Activated naive CD8-positive, alpha-beta T cell treated with anti-CD3 and anti-CD28 coated beads, Interleukin-2, amount 50 U/mL, for 24 hours (primary cell): ENCODE measurements around the gene FBN2.
"Not testable (repeated sequence)": the region's sequence is repeated elsewhere in the genome, so short reads cannot be mapped to it uniquely, and the experiment has no call there.

Source experiments
- ATAC-seq: fragments of 150-1000 bp; cut with Tn5 transposase; one replicate; pipeline ENCODE4 v1.10.0; 2021
- DNase-seq: peaks from one replicate; pipeline ENCODE4 v3.0.0; 2021
- H3K27ac Mint-ChIP-seq: one replicate; pipeline ENCODE4 v1.8.0; 2021; ENCODE audit warnings: mild to moderate bottlenecking, mixed read lengths
- H3K27me3 Mint-ChIP-seq: one replicate; pipeline ENCODE4 v1.8.0; 2021; ENCODE audit warnings: mixed read lengths
- H3K36me3 Mint-ChIP-seq: one replicate; pipeline ENCODE4 v1.8.0; 2021; ENCODE audit warnings: low read depth, mixed read lengths
- H3K4me1 Mint-ChIP-seq: one replicate; pipeline ENCODE4 v1.8.0; 2021; ENCODE audit warnings: mixed read lengths
- H3K4me3 Mint-ChIP-seq: one replicate; pipeline ENCODE4 v1.8.0; 2021; ENCODE audit warnings: mild to moderate bottlenecking, moderate library complexity, mixed read lengths
- H3K9me3 Mint-ChIP-seq: one replicate; pipeline ENCODE4 v1.8.0; 2021; ENCODE audit warnings: mixed read lengths

FBN2 gene

GRCh38 chr5:128516978-128517377, 21.1 kb downstream of the FBN2 start:
- Mint-ChIP-seq H3K27ac (no peak overlapping the region), H3K4me3 (no peak overlapping the region), H3K9me3 (no peaks in the 10 kb centered on the region), H3K27me3 (no peaks in the 10 kb centered on the region), H3K36me3 (no peaks in the 10 kb centered on the region), H3K4me1 (no peaks in the 10 kb centered on the region)
- DNase-seq (no peak), ATAC-seq (no peak)

DNA sequence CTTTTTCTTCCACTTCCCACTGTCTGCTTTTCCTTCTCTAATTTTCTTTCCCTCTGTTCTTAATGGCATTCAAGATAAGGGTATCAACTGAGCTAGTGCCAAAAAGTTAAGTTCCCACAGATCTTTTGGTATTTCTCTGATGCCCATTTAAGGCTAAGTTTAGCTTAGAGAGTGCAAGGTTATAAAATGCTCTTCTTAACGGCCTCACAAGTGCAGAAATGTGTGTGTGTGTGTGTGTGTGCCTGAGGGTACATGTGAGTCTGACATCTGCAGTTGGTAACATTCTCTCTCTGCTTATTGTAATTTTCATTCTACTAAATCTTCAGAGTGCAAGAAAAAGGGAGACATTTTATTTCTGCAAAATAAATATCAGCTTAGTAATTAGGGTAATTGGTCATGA, 24.2 kb downstream of the FBN2 start:
- no peaks in the 10 kb centered on the region for H3K27me3 Mint-ChIP-seq
- no peak overlapping the region for H3K4me3 Mint-ChIP-seq
- no peaks in the 10 kb centered on the region for H3K36me3 Mint-ChIP-seq
- H3K9me3 Mint-ChIP-seq: no peaks in the 10 kb centered on the region
- no peak for ATAC-seq
- no peak for DNase-seq
- no peaks in the 10 kb centered on the region for H3K4me1 Mint-ChIP-seq
- H3K27ac Mint-ChIP-seq: no peak overlapping the region

DNA sequence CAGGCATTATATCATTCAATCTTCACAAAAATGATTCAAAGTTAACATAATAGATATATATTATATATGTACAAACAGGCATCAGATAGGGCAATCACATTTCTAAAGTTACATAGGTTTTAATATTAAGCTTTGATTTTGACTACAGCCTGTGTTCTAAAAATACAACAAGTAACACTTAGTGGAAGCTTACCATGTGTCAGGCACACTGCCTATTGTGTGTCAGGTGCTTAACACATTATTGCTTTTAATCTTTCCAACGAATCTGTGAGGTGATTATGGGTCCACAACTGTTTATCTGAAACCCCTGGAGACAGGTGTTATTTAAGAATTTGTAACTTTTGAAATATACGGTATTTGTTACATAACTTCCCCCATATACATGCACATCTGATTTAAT, 25.2 kb downstream of the FBN2 start:
- Mint-ChIP-seq H3K4me1 (no peaks in the 10 kb centered on the region), H3K36me3 (no peaks in the 10 kb centered on the region), H3K4me3 (no peak overlapping the region), H3K27ac (no peak overlapping the region), H3K27me3 (no peaks in the 10 kb centered on the region), H3K9me3 (peaks cover 5% of the 10 kb centered on the region)
- DNase-seq: no peak
- no peak for ATAC-seq

GRCh38 chr5:128506643-128507042, 31.4 kb downstream of the FBN2 start:
- H3K4me3 Mint-ChIP-seq: no peak overlapping the region
- DNase-seq (no peak), ATAC-seq (no peak)
- H3K4me1 Mint-ChIP-seq: no peaks in the 10 kb centered on the region
- peaks cover 23% of the 10 kb centered on the region for H3K9me3 Mint-ChIP-seq
- H3K36me3 Mint-ChIP-seq: no peaks in the 10 kb centered on the region
- H3K27ac Mint-ChIP-seq: no peak overlapping the region
- H3K27me3 Mint-ChIP-seq: no peaks in the 10 kb centered on the region

- not testable (repeated sequence) for H3K36me3 Mint-ChIP-seq, H3K4me1 Mint-ChIP-seq, H3K4me3 Mint-ChIP-seq, H3K27me3 Mint-ChIP-seq, H3K27ac Mint-ChIP-seq, DNase-seq, ATAC-seq
- H3K9me3 Mint-ChIP-seq: peaks cover 27% of the 10 kb centered on the region
Observed at GRCh38 chr5:128503727-128504126, 34.3 kb downstream of the FBN2 start.

DNA sequence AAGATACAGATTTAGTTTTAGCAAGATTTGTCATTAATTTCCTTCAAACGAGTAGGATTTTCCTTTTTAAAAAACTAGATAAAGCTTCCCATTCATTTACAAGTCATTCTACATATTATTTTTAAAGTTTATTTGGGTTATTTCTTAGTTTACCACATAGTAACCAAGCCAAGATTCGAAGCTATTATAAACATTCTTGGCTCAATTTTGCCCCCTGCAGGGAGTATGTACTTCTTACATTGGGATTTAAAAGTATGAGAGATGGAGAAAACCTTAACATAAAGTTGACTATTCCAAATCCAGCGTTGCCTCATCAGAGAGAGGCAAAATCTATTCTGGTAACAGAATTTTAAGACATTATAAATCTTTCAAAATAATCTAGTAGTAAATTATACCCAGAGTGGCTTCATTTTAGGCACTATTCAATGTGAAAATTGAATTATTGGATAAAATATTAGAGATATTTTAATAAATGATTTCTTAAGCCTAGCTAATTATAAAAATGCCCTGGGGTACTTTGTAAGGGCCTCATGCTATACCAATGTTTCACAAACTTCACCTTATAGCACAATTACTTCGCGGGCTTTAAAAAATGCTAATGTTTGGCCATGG, 39.1 kb downstream of the FBN2 start:
- no peak overlapping the region for H3K4me3 Mint-ChIP-seq

DNA sequence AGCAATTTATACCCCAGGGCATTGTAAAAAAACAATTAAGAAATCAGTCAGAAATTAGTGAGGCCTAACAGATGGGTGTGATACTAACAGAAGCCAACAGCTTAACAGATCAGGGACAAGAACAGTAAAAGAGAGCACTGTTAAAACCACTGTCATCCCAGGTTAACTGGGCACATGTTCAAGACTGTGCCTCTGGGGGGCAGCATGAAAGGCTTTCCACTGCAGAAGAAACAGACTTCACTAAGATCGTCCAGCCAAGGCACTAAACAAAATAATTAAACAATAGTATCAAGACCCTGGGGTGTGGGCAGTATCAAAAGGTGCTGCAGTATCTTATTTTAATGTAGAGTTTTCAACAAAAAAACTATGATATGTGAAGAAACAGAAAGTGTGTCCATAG, 43.5 kb downstream of the FBN2 start:
- ATAC-seq: no peak
- no peak overlapping the region for H3K27ac Mint-ChIP-seq

More for the DNA sequence above, 39.1 kb downstream of the FBN2 start:
- H3K9me3 Mint-ChIP-seq: peaks cover 13% of the 10 kb centered on the region
- no peak overlapping the region for H3K27ac Mint-ChIP-seq
- ATAC-seq (no peak), DNase-seq (no peak)
- no peaks in the 10 kb centered on the region for H3K4me1 Mint-ChIP-seq
- no peaks in the 10 kb centered on the region for H3K27me3 Mint-ChIP-seq
- H3K36me3 Mint-ChIP-seq: no peaks in the 10 kb centered on the region

GRCh38 chr5:128493657-128494329, 44.3 kb downstream of the FBN2 start:
- DNase-seq (no peak), ATAC-seq (no peak)
- H3K4me3 Mint-ChIP-seq: no peak overlapping the region
- H3K27ac Mint-ChIP-seq: no peak overlapping the region
- no peaks in the 10 kb centered on the region for H3K36me3 Mint-ChIP-seq
- H3K4me1 Mint-ChIP-seq: no peaks in the 10 kb centered on the region
- no peaks in the 10 kb centered on the region for H3K27me3 Mint-ChIP-seq
- no peaks in the 10 kb centered on the region for H3K9me3 Mint-ChIP-seq

More for the DNA sequence above, 43.5 kb downstream of the FBN2 start:
- DNase-seq: no peak
- no peaks in the 10 kb centered on the region for H3K36me3 Mint-ChIP-seq
- no peaks in the 10 kb centered on the region for H3K27me3 Mint-ChIP-seq
- H3K9me3 Mint-ChIP-seq: no peaks in the 10 kb centered on the region
- no peaks in the 10 kb centered on the region for H3K4me1 Mint-ChIP-seq
- H3K4me3 Mint-ChIP-seq: no peak overlapping the region

GRCh38 chr5:128491291-128491690, 46.8 kb downstream of the FBN2 start:
- H3K36me3 Mint-ChIP-seq: no peaks in the 10 kb centered on the region

DNA sequence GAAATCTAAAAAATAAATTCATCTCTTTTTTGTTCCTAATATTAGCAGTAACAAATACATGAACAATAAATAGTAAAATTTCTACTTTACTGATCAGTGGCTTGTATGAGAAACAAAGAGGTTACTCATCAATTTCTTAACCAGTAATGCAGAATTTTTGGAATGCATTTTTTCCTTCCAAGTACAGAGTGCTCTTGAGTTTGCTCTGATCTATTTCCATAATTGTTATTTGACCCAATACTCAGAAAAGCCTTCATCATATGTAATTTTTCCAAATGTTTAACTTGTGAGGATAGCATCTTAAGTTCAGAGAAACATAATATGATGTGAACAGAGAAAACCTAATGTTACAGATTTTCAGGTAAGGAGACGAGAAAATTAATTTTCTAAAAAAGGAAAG, 47.3 kb downstream of the FBN2 start:
- H3K4me1 Mint-ChIP-seq: no peaks in the 10 kb centered on the region

More at GRCh38 chr5:128491291-128491690, 46.8 kb downstream of the FBN2 start:
- H3K27me3 Mint-ChIP-seq: no peaks in the 10 kb centered on the region
- H3K4me3 Mint-ChIP-seq: no peak overlapping the region
- no peak overlapping the region for H3K27ac Mint-ChIP-seq
- DNase-seq (no peak), ATAC-seq (no peak)
- H3K4me1 Mint-ChIP-seq: no peaks in the 10 kb centered on the region
- peaks cover 5% of the 10 kb centered on the region for H3K9me3 Mint-ChIP-seq

GRCh38 chr5:128487041-128487440, 51.0 kb downstream of the FBN2 start:
- DNase-seq: no peak
- Mint-ChIP-seq H3K36me3 (no peaks in the 10 kb centered on the region), H3K4me3 (no peak overlapping the region), H3K9me3 (peaks cover 5% of the 10 kb centered on the region), H3K27me3 (no peaks in the 10 kb centered on the region), H3K4me1 (no peaks in the 10 kb centered on the region), H3K27ac (no peak overlapping the region)
- ATAC-seq: no peak

More for the DNA sequence above, 47.3 kb downstream of the FBN2 start:
- ATAC-seq (no peak), DNase-seq (no peak)
- Mint-ChIP-seq H3K4me3 (no peak overlapping the region), H3K36me3 (no peaks in the 10 kb centered on the region), H3K9me3 (peaks cover 5% of the 10 kb centered on the region), H3K27ac (no peak overlapping the region), H3K27me3 (no peaks in the 10 kb centered on the region)

GRCh38 chr5:128483738-128484137, 54.3 kb downstream of the FBN2 start:
- H3K27ac Mint-ChIP-seq: no peak overlapping the region
- DNase-seq (no peak), ATAC-seq (no peak)
- no peaks in the 10 kb centered on the region for H3K4me1 Mint-ChIP-seq
- H3K36me3 Mint-ChIP-seq: no peaks in the 10 kb centered on the region
- H3K27me3 Mint-ChIP-seq: no peaks in the 10 kb centered on the region
- no peak overlapping the region for H3K4me3 Mint-ChIP-seq
- peaks cover 5% of the 10 kb centered on the region for H3K9me3 Mint-ChIP-seq

DNA sequence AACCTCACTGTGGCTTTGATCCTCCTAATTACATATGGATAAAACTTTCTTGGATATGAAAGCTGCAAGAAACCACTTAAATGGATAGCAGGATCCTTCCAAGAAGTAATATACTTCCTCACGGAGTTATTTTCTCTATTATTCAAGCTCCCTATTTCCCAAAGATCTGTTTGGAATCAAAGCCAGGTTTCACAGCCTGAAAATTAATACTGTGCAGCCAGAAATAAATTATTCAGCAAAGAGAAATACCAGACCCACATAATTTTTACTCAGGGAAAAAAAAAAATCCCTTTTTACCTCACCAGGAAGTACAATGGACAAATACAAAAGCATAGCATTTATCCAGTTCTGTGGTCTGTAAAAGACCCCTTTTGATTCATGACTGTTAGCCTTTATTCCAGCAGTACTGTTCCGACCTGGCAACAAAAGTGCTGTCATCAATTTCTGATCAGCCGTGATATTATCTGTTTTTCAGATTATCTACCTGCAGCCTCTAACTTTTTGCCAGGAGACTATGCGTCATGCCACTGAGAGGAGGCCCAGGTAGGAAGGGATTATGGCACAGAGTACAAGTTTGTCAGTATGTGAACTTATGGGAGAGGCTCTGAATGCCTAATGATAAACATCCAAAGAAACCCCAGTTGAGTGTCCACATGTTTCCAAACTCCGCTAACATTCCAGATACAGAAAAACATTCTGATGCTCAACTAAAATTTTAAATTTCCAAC, 57.0 kb downstream of the FBN2 start:
- no peaks in the 10 kb centered on the region for H3K4me1 Mint-ChIP-seq
- no peaks in the 10 kb centered on the region for H3K36me3 Mint-ChIP-seq
- H3K4me3 Mint-ChIP-seq: no peak overlapping the region
- H3K27me3 Mint-ChIP-seq: no peaks in the 10 kb centered on the region
- no peak overlapping the region for H3K27ac Mint-ChIP-seq
- DNase-seq (no peak), ATAC-seq (no peak)
- no peaks in the 10 kb centered on the region for H3K9me3 Mint-ChIP-seq

GRCh38 chr5:128480158-128480557, 57.9 kb downstream of the FBN2 start:
- no peak overlapping the region for H3K4me3 Mint-ChIP-seq
- no peaks in the 10 kb centered on the region for H3K9me3 Mint-ChIP-seq
- no peaks in the 10 kb centered on the region for H3K4me1 Mint-ChIP-seq
- H3K27me3 Mint-ChIP-seq: no peaks in the 10 kb centered on the region
- ATAC-seq (no peak), DNase-seq (no peak)
- no peak overlapping the region for H3K27ac Mint-ChIP-seq
- no peaks in the 10 kb centered on the region for H3K36me3 Mint-ChIP-seq
